Dedifferentiated amniotic fluid mesenchymal stem cell (primary cell): ENCODE data around the gene TMEM53.
"Not testable (repeated sequence)": the region's sequence is repeated elsewhere in the genome, so short reads cannot be mapped to it uniquely, and the experiment has no call there.

Experiments
- DNase-seq: peaks from one replicate; pipeline ENCODE4 v3.0.0-alpha.2; 2016; ENCODE audit errors: extremely low spot score

The TMEM53 gene

DNA sequence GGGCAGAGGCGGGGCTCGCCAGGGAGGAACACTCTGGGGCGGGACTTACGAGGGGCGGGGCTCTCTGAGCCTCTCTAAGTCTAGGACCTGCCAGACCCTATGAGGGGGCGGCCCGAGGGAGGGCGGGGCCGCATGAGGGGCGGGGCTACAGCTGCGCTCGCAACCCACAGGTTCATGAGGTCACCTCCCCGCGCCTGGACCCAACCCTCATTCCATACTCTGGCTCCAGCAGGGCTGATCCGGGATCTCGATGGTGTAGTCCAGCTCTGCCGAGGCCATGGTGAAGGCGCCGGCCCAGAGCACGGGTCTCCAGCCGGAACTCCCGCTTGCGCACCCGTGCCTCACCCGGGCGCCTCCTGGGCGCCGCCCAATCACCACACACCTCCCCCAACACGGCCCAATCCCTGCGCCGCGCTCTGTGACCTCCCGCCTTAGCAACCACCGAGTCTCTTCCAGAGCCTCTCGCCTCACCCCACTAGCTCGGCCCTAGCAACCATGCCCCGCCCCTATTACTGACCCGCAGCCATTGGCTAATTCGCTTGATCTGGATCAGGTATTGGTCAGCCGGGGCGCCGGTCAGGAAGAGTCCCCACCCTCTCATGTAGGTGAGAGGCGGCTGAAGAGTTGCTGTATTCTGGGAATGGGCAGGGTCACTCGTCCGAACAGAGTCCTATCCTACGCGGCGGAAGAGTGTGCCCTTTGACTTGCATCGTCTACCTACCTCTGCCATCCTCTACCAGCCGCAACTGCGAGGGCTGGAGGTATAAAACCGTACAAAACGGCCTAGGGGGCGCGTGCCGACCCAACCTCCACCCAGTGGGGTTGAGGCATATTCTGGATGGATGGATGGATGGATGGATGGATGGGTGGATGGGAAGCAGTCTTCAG, at the start of gene TMEM53, which contains the start of gene ARMH1:
TSS of gene TMEM53 (minus strand) at position 369 of the 888 bp plus-strand sequence. CDS start at position 279, 90 bp downstream.
TSS of gene ARMH1 (plus strand) at position 602 of the 888 bp plus-strand sequence. CDS start 14,984 bp downstream, outside the sequence.
- peak; percentile 99 for DNase-seq

DNA sequence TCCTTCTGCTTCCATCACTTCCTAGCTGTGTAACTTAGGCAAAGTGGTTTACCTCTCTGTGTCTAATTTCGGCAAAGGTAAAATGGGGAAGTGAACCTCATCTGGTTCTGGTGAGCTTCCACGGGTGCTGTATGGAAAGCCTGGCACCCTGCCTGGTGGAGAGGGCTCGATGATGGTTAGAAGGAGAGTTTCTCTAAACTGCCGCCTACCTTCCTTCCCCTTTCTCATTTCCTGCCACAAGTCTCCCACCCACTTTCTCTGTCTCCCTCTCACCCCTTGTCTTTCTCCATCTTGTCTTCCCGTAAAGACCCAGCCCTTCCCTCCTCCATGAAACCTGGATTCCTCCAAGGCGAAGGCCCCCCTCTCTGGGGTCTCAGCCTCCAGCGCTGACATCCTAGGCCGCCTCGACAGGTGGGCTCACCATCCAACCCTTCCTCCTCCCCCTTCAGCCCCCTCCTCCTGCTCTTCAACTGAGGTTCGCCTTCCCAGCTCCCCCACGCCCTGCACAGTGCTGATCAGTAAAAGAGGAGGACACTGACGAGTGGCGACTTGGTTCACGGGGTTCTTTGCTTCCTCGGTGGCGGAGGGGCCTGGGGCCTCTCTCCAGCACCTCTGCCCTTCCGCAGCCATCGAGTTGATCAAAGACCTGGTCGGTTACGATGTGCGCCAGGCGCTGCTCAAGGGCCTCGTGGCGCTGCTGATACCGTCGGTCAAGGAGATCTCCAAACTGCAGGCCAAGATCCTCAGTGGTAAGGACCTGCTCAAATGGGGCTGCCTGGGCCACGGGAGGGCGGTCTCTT, 49.4 kb upstream of the TMEM53 start:
- no peak for DNase-seq

DNA sequence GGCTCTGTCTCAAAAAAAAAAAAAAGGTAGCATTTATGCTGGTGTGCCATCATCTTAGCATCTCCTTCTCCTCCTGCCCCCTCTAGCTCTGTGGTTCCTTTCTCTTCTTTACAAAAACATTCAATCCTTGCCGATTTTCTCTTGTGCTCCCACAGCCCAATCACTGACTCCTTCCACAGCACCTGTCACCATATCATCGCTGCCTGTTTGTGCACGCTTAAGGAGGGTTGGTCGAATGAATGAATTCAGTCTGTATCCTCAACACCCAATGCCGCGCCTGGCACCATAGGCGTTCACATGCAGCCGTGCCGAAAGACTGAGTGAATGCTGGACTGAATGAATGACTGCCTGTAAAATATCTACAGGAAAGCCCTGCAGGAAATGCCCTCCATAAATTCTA, 48.8 kb upstream of the TMEM53 start:
- DNase-seq: no peak

DNA sequence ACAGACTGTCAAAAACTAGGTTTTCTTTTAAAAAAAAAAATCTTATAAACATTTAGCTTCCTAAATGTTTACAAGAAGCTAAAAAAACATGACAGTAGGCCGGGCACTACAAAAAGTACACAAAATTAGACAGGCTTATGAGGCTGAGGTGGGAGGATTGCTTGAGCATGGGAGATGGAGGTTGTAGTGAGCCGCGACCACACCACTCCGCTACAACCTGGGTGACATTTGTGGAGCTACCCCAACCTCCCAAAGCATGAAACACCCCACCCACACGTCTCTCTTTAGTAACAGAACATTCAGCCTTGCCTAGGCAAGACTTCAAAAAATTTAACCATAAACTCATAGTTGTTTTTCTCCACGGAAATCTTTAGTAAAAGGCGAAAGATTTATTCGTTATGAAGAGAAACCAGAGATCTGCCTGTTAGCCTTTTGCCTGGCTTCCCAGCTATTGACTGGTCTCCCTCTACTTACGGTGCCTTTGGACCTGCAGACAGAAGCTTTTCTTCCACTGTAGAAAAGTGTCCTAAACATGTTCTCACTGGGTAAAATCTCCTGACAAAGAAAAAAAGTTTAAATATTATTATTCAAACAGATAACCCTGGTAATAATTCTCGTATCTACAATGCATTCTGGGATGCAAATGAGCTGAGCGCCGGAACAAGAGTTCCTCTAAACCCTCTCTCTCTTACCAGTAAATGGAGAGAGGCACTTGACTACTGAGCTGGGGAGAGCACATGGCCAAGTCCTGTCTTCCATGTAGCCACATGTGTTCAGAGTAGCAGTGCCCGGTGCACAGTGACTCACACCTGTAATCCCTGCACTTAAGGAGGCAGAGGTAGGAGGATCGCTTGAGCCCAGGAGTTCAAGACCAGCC, 47.4 kb upstream of the TMEM53 start:
- DNase-seq: no peak

DNA sequence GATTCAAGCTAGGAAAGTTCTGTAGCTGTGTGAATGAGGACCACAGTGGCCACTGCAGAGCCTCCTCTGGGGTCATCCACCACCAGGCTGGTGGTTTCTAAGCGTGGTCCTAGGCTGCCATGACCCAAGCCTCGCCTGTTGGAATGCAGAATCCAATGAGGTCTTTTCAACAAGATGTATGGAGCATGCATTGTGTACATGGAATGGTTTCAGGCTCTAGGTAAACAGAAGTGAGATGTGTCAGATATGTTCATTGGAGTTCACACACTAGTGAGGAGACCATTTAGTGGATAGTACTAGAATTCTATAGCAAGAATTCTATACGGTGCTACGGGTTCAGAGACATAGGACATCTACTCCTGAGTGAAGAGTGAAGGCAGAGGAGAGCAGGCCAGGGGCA, 46.0 kb upstream of the TMEM53 start:
- DNase-seq: no peak

DNA sequence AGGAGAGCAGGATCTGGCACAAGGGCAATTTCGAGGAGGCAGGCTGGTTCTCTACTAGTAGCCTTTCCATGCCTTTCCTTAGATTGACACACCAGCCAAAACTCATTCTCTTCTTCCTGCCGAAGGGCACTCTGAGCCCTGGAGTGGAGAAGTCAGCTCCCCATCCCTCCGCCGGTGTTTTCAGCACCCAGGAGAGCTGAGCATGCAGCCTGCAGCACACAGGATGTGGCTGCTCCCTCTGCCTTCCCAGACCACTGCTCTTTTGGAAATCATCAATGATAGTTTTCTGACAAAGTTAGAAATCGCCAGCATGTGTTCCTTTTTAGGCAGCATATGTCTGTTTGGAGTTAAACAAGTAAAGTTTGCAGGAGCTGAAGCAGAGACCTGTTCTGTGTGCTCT, 45.0 kb upstream of the TMEM53 start:
- DNase-seq: no peak

DNA sequence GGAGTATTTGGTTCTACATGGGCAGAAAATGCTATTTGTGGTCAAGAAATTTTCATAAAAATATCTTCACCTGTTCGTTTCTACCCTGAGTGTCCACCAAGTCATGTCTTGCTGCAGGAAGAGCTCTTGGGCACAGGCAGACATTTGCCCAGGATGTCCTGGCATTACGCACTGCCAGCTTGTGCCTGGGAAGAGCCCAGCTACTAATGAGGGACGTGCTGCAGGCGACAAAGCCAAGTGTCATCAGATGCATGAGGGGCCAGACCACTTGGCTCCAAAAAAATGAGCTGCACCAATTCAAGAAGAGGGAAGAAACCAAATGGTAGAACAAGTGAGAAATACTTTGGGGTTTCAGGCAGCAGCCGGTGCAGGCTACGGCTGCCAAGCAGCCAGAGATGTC, 43.8 kb upstream of the TMEM53 start:
- DNase-seq: no peak

DNA sequence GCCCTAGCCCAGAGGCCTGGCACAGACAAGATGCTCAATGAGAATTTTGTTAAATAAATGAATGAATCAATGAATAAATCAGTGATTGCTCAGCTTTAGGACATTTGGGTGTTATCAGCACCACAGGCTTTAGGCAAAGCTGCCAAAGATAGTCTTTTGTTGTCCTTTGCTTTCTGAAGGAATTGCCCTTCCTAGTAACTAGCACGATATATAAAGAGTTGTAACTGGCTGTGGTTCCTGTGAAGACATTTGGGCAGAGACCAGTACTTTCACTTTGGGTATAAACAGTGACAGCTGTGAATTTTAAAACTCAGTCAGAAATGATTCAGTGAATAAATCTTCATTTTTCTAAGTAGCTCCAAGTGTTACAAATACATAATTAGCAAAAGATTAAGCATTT, 43.4 kb upstream of the TMEM53 start:
- no peak for DNase-seq

DNA sequence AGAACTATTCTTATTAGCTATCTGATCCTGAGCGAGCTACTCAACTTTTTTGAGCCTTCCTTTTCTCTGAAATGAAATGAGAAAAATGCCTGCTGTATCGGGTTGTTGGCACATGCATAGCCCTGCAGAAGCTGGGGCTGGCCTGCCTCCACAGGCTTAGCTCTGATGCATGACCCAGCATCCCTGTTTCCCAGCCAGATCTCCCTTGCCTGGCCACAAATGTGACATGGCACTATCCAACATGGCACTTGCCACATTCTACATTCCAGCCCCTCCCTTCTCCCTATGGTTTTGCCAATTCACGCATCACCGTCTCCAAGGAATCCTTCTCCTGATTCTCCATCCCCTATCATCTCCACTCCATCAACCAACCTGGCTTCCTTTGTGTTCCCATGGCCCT, 42.9 kb upstream of the TMEM53 start:
- no peak for DNase-seq

DNA sequence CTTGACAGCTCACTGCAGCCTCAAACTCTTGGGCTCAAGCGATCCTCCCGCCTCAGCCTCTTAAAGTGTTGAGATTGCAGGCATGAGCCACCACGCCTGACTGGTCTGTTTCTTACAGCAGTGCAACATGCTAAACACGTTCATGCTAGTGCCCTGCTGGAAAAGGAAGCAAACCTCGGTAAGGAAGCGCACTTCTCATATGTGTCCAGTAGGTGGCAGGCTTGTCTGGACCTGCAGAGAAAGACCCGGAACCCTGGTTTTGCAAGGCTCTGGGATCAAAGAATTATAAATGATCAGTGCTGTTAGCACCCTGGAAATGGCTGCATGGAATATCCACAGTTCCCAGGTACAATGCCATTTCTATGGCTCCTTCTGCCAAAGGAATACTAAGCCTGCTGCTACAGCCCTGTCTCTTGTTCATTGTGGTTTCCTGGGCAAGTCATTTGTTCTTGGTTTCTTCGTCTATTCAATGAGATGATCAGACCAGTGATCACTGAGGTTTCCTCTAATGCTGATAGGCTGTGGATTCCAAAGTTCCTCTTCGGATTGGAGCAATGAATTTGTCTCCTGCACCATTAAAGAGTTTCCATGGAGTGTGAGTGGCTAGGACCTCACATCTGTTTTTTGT, 40.8 kb upstream of the TMEM53 start:
- peak; percentile 64 for DNase-seq

DNA sequence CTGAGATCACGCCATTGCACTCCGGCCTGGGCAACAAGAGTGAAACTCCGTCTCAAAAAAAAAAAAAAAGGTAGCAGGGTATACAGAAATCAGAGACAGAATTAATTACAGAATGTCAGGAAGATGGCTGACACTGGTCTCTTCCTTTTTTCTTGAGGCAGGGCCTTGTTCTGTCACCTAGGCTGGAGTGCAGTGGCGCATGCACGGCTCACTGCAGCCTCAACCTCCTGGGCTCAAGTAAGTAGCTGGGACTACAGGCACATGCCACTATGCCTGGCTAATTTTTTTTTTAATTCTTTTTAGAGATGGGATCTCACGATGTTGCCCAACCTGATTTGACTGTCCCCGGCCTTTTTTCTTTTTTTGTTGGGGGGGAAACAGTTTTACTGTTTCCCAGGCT, 40.3 kb upstream of the TMEM53 start:
- DNase-seq: no peak

DNA sequence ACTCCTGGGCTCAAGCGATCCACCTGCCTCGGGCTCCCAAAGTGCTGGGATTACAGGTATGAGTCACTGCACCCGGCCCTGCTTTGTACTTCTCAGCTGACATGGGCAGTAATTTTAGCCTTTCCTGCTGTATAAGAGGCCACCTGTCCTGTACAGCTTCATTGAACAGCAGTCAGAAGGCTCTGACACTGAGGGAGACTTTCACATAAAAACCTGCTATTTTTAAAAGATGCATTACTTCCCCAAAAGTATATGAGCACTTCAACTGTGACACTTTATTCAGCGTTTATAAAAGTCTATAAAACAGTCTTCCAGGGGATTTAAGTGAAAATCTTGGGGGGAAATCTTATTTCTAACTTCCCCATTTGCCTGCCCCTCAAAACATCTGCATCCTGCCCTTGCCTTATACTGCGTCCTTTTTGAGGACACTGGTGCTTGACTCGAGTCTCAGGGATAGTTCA, 39.1 kb upstream of the TMEM53 start:
- DNase-seq: no peak

DNA sequence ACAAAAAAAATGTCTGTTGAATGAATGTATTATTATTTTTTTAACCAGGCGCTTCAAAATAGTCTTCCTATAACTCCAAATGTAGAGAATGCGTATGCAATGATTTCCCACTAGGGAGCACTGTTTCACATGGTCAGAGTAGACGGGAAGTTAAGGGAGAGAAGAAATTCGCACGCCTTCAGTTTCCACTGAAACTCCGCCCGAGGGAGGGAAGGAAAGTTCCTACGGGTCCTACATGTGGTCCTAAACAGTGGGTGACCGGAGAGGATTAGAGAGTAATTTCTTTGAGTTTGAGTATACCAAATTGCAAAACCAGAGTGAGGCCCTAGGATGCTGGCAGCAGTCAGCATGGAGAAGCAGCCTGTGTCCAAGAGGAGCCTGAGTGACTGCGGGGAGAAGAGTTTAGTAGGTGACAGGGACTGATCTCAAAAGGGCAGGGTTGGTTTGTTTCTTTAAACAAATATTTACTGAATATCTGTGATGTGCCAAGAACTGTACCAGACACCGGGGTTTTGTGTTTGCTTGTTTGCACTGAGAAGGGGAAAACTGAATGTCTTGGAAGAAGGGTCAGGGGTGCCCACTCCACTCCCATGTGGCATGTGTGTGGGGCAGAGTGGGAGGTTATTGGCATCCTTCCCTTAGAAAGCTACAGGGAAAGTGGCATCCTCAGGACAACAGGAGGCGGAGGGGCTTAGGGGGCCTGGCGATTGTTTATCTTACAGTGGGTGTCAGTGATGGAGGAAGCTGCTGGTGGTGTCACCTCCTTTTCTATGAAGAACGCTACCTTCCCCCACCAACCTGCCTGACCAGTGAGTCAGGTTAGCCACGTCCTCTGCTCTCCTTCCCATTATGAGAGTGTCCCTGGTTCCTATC, 33.9 kb upstream of the TMEM53 start:
- peak; percentile 49 for DNase-seq

DNA sequence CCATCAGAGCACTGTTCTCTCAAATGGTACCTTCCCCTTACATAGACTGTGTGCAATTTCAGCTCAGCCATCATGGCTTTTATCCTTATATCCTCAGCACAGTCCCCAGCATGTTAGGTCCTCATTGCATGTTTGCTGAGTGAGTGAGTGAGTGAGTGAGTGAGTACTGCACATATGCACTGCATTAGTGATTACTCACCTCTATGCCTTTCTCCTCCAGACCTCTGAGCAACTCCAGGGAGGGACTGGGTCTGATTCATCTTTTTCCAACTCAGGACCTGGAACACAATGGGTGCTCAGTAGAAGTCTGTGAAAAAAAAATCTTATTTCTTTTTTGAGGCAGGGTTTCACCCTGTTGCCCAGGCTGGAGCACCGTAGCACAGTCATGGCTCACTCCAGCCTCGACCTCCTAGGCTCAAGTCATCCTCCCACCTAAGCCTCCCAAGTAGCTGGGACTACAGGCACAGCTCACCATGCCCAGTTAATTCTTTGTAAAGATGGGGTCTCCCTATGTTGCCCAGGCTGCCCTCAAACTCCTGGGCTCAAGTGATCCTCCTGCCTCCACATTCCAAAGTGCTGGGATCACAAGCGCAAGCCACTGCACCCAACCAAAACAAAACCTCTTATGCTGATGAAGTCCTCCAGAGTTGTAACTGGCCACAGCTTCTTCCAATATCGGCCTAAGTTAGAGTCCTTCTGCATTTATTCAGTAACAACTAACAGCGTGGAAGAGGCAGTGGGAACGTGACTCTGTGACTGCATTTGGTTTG, 33.0 kb upstream of the TMEM53 start:
- peak; percentile 87 for DNase-seq

DNA sequence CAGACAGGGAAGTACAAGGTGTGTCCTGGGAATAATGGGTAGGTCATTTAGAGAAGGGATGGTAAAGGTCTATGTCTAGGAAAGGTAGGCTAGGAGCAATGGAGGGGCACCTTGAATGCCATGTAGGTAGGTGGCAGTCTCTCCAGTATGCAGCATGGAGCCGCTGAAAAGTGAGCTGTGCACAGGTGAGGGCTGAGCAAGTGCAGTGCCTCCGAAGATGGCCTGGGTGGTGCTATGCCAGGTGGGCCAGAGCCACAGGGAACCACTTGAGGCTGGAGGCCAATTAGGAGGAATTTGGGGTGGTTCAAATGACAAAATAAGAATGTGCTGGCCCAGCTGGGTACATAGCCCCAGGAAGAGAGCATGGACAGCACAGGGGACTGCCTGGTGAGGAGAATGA, 31.7 kb upstream of the TMEM53 start:
- DNase-seq: no peak

DNA sequence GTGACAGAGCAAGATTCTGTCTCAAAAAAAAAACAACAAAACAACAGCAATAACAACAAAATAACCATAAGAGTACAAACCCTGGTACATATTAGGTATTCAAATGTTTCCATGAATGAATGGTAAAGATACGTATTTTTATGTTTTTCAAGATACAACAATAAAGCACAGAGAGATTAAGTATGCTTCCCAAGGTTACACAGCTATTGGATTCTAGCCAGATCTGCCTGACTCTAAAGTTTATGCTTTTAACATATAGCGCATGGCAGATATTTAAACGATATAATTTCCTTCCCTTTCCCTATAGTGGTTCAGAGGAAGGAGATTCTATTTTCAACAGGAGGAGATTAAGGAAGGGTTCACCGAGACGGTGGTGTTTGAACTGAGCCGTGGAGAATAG, 31.2 kb upstream of the TMEM53 start:
- no peak for DNase-seq

DNA sequence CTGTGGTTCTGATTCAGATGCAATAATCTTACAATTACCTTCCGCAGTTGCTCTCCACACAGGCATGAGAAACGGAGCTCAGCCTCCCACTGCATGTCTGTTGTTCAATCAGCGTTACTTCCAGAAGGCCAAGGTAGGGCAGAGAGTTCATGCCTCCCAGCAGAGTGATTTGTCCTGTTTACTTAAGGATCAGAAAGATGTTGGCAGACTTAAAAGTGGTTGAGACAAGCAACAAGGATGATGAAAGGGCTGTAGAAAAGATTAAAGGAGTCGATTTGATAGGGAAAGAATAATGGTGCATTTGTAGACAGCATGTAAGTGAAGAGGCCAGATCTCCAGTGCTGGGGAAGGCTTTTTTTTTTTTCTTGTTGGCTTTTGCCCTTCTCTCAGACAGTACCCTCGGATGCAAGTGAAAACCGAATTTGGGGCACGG, 26.9 kb upstream of the TMEM53 start:
- DNase-seq: no peak

DNA sequence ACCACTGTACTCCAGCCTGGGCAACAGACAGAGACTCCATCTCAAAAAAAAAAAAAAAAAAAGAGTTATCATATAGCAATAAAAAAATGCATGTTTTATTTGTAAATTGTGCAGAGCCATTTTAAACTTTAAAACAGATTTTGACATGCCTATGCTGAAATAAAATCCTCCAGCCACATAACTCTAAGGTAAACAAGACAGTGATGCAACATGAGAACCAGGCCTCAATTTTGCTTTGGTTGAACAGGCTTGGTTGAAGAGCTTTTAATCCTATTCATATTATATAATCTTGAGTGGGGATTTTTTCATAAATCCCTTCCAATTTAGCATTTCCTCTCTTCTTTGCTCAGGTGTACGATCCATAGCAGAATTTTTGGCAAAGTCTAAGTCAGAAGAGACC, 26.3 kb upstream of the TMEM53 start:
- DNase-seq: peak; percentile 34

DNA sequence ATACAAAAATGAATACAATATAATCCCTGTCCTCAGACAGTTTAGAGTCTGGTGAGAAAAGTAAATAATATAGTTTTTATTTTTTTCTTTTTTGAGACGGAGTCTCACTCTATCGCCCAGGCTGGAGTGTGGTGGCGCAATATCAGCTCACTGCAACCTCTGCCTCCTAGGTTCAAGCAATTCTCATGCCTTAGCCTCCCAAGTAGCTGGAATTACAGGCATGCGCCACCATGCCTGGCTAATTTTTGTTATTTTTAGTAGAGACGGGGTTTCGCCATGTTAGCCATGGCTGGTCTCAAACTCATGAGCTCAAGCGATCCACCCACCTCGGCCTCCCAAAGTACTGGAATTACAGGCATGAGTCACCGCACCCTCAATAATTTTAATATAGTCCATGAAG, 25.1 kb upstream of the TMEM53 start:
- DNase-seq: not testable (repeated sequence)
